Hepatocyte (in vitro differentiated cells): ENCODE results near the gene ZNF425. TPM values are rescaled to one million over a fixed set of nuclear protein-coding genes. Genes with fewer than 3 reads are reported as not detected.

ENCODE experiments used
- DNase-seq: peaks from one replicate; pipeline ENCODE4 v3.0.0-alpha.2; 2016; ENCODE audit warnings: low spot score
- H2AFZ ChIP-seq: fragments of 200-600 bp; sonication (generic); 2 replicates; pipeline ENCODE4 v1.6.0; 2016; ENCODE audit warnings: antibody characterized with exemption, mild to moderate bottlenecking
- H3K27ac ChIP-seq: fragments of 200-600 bp; sonication (generic); 2 replicates; pipeline ENCODE4 v1.5.1; 2016; ENCODE audit warnings: mild to moderate bottlenecking
- H3K27me3 ChIP-seq: fragments of 200-600 bp; sonication (generic); 2 replicates; pipeline ENCODE4 v1.6.1; 2016
- H3K36me3 ChIP-seq: fragments of 200-600 bp; sonication (generic); replicated peaks from 2 replicates; pipeline ENCODE4 v1.5.1; 2016; ENCODE audit warnings: low read depth; ENCODE audit not compliant: insufficient read depth
- H3K4me1 ChIP-seq: fragments of 200-600 bp; sonication (generic); 2 replicates; pipeline ENCODE4 v1.5.1; 2016; ENCODE audit warnings: mild to moderate bottlenecking, moderate library complexity; ENCODE audit not compliant: insufficient read depth
- H3K4me2 ChIP-seq: fragments of 200-600 bp; sonication (generic); 2 replicates; pipeline ENCODE4 v1.6.0; 2016
- H3K4me3 ChIP-seq: fragments of 200-600 bp; sonication (generic); 2 replicates; pipeline ENCODE4 v1.5.1; 2016; ENCODE audit warnings: mild to moderate bottlenecking
- H3K79me2 ChIP-seq: fragments of 200-600 bp; sonication (generic); 2 replicates; pipeline ENCODE4 v1.6.0; 2017; ENCODE audit warnings: mild to moderate bottlenecking
- H3K9me2 ChIP-seq: fragments of 200-600 bp; sonication (generic); replicated peaks from 2 replicates; pipeline ENCODE4 v1.6.0; 2017; ENCODE audit warnings: mild to moderate bottlenecking; ENCODE audit not compliant: insufficient read depth
- H3K9me3 ChIP-seq: fragments of 200-600 bp; sonication (generic); 2 replicates; pipeline ENCODE4 v1.5.1; 2016; ENCODE audit warnings: low read depth, mild to moderate bottlenecking
- H4K20me1 ChIP-seq: fragments of 200-600 bp; sonication (generic); 2 replicates; pipeline ENCODE4 v1.6.0; 2016; ENCODE audit warnings: mild to moderate bottlenecking; ENCODE audit not compliant: insufficient read depth, poor library complexity, severe bottlenecking
- EZH2 ChIP-seq: fragments of 200-600 bp; sonication (generic); IDR thresholded peaks from 2 replicates; pipeline ENCODE4 v1.6.1; 2016; ENCODE audit warnings: antibody characterized with exemption, mild to moderate bottlenecking, borderline replicate concordance
- EZH2phosphoT487 ChIP-seq: fragments of 200-600 bp; sonication (generic); IDR thresholded peaks from one replicate; pipeline ENCODE4 v1.6.1; 2018; ENCODE audit warnings: antibody characterized with exemption, mild to moderate bottlenecking, low read depth, moderate library complexity; ENCODE audit not compliant: unreplicated experiment, severe bottlenecking
- WGBS: methylation state at CpG from one replicate; pipeline ENCODE4 v1.1.6; 2016; ENCODE audit warnings: low lambda C conversion rate; ENCODE audit errors: missing lambda C conversion rate; 5-methylcytosine and 5-hydroxymethylcytosine counted together
- polyA plus RNA-seq: library from polyadenylated mRNA; unstranded; fragments of >200 nt; fragmentation: Nextera tagmentation; extraction: Ambion mirVana; gene quantifications from 2 replicates; pipeline ENCODE4 v1.2.1, GENCODE V29; 2016
- total RNA-seq: library from RNA; depleted of rRNA; stranded (reverse); fragments of >200 nt; gene quantifications from 2 replicates; pipeline ENCODE4 v1.2.3, GENCODE V29; 2014
- TF ChIP-seq, protein P1 (sequence below): fragments of 200-600 bp; sonication (generic); IDR thresholded peaks from 2 replicates; pipeline ENCODE4 v1.5.1; 2016; ENCODE audit warnings: antibody characterized with exemption, mild to moderate bottlenecking; ENCODE audit not compliant: poor library complexity

Gene ZNF425
- total and polyA plus RNA-seq, 2 experiments from 2014 or later, result 3.3 to 3.9 TPM

DNA sequence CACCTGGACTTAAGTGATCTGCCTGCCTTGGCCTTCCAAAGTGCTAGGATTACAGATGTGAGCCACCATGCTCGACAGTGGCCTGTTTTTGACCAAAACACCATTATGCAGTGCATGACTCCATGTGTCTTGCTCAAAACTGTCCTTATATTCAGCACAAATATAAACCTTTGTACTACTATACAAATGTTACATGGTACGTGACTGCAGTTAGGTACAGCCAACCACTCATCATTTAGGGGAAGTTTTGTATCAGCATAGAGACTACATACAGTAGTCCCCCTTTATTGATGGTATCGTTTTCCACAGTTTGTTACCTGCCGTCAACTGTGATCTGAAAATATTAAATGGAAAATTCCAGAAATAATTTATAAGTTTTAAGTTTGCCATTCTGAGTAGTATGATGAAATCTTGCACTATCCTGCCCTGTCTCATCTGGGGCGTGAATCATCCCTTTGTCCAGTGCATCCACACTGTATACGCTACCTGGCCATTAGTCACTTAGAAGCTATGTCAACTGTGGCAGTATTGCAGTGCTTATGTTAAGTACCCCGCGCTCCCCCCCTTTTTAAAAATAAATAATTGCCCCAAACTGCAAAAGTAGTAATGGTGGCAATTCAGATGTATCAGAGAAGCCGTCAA is 45.9 kb upstream of the ZNF425 start:
- H3K36me3 ChIP-seq, result no peaks in the 10 kb centered on the region
- no peaks in the 10 kb centered on the region for H3K9me2 ChIP-seq
- no peak overlapping the region for H3K27ac ChIP-seq

GRCh38 chr7:149166630-149167352 is 40.7 kb upstream of the ZNF425 start:
- TF ChIP-seq, protein P1, sequence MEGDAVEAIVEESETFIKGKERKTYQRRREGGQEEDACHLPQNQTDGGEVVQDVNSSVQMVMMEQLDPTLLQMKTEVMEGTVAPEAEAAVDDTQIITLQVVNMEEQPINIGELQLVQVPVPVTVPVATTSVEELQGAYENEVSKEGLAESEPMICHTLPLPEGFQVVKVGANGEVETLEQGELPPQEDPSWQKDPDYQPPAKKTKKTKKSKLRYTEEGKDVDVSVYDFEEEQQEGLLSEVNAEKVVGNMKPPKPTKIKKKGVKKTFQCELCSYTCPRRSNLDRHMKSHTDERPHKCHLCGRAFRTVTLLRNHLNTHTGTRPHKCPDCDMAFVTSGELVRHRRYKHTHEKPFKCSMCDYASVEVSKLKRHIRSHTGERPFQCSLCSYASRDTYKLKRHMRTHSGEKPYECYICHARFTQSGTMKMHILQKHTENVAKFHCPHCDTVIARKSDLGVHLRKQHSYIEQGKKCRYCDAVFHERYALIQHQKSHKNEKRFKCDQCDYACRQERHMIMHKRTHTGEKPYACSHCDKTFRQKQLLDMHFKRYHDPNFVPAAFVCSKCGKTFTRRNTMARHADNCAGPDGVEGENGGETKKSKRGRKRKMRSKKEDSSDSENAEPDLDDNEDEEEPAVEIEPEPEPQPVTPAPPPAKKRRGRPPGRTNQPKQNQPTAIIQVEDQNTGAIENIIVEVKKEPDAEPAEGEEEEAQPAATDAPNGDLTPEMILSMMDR, result no peak
- TF ChIP-seq EZH2, result no peak
- H4K20me1 ChIP-seq, result no peaks in the 10 kb centered on the region
- H3K27me3 ChIP-seq, result no peaks in the 10 kb centered on the region
- no peaks in the 10 kb centered on the region for H3K9me3 ChIP-seq
- no peaks in the 10 kb centered on the region for H3K79me2 ChIP-seq
- no peaks in the 10 kb centered on the region for H3K4me1 ChIP-seq
- no peak for DNase-seq
- H3K27ac ChIP-seq, result no peak overlapping the region
- no peak overlapping the region for H3K4me3 ChIP-seq
- H3K9me2 ChIP-seq, result no peaks in the 10 kb centered on the region
- no peak overlapping the region for H3K4me2 ChIP-seq
- H2AFZ ChIP-seq, result no peak overlapping the region
- no peaks in the 10 kb centered on the region for H3K36me3 ChIP-seq

More for the DNA sequence above, 45.9 kb upstream of the ZNF425 start:
- no peak for TF ChIP-seq EZH2phosphoT487
- TF ChIP-seq, protein P1, result no peak
- no peak for TF ChIP-seq EZH2
- no peak for DNase-seq
- H2AFZ ChIP-seq, result no peak overlapping the region
- no peaks in the 10 kb centered on the region for H3K9me3 ChIP-seq
- no peak overlapping the region for H3K4me2 ChIP-seq
- no peaks in the 10 kb centered on the region for H4K20me1 ChIP-seq
- H3K79me2 ChIP-seq, result no peaks in the 10 kb centered on the region
- no peak overlapping the region for H3K4me3 ChIP-seq
- H3K27me3 ChIP-seq, result no peaks in the 10 kb centered on the region
- H3K4me1 ChIP-seq, result no peaks in the 10 kb centered on the region
- 85% methylated on average over 9 of the region's 9 CpGs for WGBS

- Histone ChIP-seq H3K27me3 (no peaks in the 10 kb centered on the region), H3K79me2 (peaks cover 5% of the 10 kb centered on the region), H3K36me3 (no peaks in the 10 kb centered on the region), H3K9me3 (no peaks in the 10 kb centered on the region), H3K4me2 (no peak overlapping the region), H4K20me1 (no peaks in the 10 kb centered on the region), H3K4me1 (no peaks in the 10 kb centered on the region), H2AFZ (no peak overlapping the region), H3K27ac (no peak overlapping the region), H3K4me3 (no peak overlapping the region), H3K9me2 (no peaks in the 10 kb centered on the region)
- DNase-seq, result no peak
- no peak for TF ChIP-seq EZH2phosphoT487
- WGBS, result 96% methylated on average over 1 of the region's 1 CpG
Measured at GRCh38 chr7:149166142-149166541, 40.0 kb upstream of the ZNF425 start.

GRCh38 chr7:149161241-149161848 is 35.2 kb upstream of the ZNF425 start:
- peaks cover 4% of the 10 kb centered on the region for H4K20me1 ChIP-seq
- no peaks in the 10 kb centered on the region for H3K27me3 ChIP-seq
- H3K9me2 ChIP-seq, result no peaks in the 10 kb centered on the region
- H2AFZ ChIP-seq, result no peak overlapping the region
- 88% methylated on average over 5 of the region's 5 CpGs for WGBS
- no peak for DNase-seq
- no peaks in the 10 kb centered on the region for H3K9me3 ChIP-seq
- H3K27ac ChIP-seq, result no peak overlapping the region
- TF ChIP-seq, protein P1, result no peak
- no peak for TF ChIP-seq EZH2
- TF ChIP-seq EZH2phosphoT487, result no peak
- H3K4me3 ChIP-seq, result no peak overlapping the region
- H3K4me2 ChIP-seq, result no peak overlapping the region
- no peaks in the 10 kb centered on the region for H3K36me3 ChIP-seq
- peaks cover 26% of the 10 kb centered on the region for H3K79me2 ChIP-seq
- H3K4me1 ChIP-seq, result no peaks in the 10 kb centered on the region
